Transverse colon (tissue), 4 donors: ENCODE data around the gene ASAP3.

ENCODE experiments used
- EP300 ChIP-seq: sonication (generic); formaldehyde crosslinking; IDR thresholded peaks from one replicate; pipeline ENCODE4 v1.6.1; 2017; ENCODE audit warnings: antibody characterized with exemption, low read depth
- POLR2A ChIP-seq: fragments of 450-650 bp; IDR thresholded peaks from one replicate; pipeline ENCODE4 v1.6.1; 2016; ENCODE audit warnings: antibody characterized with exemption, mild to moderate bottlenecking, moderate library complexity
- POLR2AphosphoS5 ChIP-seq, 3 donors: sonication (generic); formaldehyde crosslinking; IDR thresholded peaks; one replicate each; pipeline ENCODE4 v1.6.1; 2016; ENCODE audit warnings: antibody characterized with exemption in 3 of 3
- TF ChIP-seq, protein P1 (sequence below), 5 experiments: fragments of 200-600 bp in 3 of 5; fragments of 450-650 bp in 2 of 5; sonication (generic) in 3 of 5; IDR thresholded peaks; 1 replicate in 2 of 5; 2 replicates in 3 of 5; pipeline ENCODE4 v1.5.1; 2016 to 2017; ENCODE audit warnings: antibody characterized with exemption in 5 of 5, inconsistent platforms in 3 of 5, mild to moderate bottlenecking in 2 of 5, moderate library complexity in 1 of 5

DNA sequence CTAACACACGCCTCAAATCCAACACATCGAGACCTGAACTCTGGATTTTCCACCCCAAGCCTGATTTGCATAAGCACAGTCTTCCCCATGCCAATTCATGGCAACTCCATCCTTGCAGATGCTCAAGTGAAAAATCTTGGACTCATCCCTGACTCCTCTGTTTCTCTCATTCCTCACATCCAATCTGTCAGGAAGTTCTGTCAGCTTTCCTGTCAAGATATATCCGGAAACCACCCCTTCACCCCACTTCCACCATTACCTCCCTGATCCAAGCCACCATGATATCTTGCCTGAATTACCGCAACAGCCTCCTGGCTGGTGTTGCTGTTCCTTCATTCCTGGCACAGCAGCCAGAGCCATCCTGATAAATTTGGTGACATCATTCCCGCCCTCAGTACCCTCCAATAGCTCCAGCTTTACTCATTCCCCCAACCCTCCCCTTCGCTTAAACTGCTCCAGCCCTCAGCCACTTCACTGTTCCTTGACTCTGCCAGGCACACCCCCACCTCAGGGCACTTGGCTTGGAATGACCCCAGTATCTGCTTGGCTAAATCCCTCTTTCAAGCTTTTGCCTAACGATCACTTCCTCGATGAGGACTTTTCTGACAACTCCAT lies 76.9 kb downstream of the ASAP3 start:
- TF ChIP-seq, protein P1, sequence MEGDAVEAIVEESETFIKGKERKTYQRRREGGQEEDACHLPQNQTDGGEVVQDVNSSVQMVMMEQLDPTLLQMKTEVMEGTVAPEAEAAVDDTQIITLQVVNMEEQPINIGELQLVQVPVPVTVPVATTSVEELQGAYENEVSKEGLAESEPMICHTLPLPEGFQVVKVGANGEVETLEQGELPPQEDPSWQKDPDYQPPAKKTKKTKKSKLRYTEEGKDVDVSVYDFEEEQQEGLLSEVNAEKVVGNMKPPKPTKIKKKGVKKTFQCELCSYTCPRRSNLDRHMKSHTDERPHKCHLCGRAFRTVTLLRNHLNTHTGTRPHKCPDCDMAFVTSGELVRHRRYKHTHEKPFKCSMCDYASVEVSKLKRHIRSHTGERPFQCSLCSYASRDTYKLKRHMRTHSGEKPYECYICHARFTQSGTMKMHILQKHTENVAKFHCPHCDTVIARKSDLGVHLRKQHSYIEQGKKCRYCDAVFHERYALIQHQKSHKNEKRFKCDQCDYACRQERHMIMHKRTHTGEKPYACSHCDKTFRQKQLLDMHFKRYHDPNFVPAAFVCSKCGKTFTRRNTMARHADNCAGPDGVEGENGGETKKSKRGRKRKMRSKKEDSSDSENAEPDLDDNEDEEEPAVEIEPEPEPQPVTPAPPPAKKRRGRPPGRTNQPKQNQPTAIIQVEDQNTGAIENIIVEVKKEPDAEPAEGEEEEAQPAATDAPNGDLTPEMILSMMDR (IDR thresholded peaks at IDR 0.05) = no peak
- TF ChIP-seq POLR2A (no peak), EP300 (no peak), POLR2AphosphoS5 (IDR thresholded peaks at IDR 0.05) (no peak)
